Fibroblast of skin of left biceps (primary cell): ENCODE results near the gene LINC01488.

ENCODE experiments used
- DNase-seq, 2 experiments: peaks; one replicate each; pipeline ENCODE4 v3.0.0-alpha.2; 2013; ENCODE audit warnings: low read depth in 2 of 2

LINC01488 gene

DNA sequence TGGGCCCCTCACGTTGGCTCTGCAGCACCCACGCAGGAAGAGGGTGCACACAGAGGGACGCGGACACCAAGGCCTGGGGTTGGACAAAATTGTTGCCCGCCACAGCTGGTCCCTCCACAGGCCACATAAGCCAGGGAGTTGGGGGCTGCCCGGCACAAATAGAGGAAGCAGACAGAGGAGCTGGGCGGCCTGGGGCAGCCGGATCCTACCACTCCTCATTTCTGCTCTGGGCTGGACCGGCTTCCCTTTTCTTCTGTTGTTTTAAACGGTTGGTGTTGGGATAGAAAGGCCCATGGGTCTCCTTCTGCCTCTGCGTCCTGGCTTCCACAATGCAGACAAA, 36.4 kb upstream of the LINC01488 start:
- DNase-seq: no peak

DNA sequence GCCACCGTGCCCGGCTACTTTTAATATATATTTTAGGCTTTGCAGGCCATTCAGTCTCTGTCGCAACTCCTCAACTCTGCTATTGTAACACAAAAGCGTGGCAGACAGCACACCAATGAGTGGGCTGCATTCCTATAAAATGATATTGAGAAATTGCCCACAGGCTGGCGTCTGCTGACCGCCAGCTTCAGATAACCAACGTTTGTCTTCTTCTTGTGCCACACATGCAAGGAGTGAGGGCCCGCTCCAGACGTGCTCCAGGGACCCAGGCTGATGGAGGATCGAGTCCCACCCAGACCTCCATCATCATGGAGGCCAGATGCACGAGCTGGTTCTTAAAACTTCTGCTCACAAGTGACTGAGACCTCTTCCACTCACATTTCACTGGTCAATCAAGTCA, 35.4 kb upstream of the LINC01488 start:
- no peak for DNase-seq

DNA sequence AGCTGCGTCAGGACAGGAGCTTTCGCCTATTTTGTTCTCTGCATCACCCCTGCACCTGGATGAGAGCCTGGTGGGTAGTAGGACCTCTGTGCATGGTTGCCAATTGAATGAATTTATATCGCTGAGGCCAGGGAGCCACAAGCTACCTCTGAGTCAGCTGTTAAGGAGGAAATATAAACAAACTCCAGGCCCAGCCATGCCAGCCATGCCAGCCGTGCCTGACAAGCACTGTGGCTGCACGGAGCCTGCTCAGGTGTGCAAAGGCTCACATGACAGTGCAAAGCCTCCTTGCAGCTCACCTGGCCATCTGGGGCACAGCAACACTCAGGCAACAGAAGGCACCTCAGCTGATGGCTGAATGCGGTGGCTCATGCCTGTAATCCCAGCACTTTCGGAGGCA, 33.7 kb upstream of the LINC01488 start:
- no peak for DNase-seq

DNA sequence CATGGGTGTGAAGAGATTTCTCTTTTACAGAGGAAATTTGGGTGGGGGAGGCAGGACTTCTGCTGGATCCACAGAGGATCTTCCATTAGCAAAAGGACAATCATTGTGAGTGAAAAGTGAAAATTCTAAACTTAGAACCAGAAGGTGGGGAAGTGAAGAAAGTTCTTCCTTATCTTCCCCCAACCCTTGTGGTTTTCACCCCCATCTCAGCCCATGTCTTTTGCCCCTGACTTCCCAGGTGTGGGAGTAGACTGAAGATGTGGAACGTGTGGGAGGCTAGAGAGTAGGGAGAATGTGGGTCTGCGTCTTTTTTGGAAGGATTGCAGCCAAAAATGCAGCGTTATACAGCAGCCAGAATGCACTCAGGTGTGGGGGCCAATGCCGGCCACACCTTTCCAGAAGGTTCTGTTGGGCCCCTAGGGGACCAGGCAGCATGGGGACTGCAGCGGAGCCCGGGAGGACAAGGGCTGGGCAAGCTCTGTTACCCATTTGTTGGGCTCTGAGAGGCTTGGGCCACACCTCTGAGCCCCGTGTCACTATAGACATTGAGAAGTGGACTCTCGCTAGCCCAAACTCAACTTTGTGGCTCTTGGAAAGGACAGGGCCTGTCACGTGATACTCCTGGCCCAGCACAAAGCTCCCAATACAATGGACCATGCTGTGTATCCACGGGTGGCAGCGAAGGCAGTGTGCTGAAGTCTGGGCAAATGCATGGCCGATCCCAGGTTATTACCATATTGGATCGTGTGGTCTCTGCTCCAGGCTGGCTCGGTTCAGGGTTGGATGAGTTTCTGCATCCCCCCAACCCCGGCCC, 32.8 kb upstream of the LINC01488 start:
- no peak for DNase-seq

DNA sequence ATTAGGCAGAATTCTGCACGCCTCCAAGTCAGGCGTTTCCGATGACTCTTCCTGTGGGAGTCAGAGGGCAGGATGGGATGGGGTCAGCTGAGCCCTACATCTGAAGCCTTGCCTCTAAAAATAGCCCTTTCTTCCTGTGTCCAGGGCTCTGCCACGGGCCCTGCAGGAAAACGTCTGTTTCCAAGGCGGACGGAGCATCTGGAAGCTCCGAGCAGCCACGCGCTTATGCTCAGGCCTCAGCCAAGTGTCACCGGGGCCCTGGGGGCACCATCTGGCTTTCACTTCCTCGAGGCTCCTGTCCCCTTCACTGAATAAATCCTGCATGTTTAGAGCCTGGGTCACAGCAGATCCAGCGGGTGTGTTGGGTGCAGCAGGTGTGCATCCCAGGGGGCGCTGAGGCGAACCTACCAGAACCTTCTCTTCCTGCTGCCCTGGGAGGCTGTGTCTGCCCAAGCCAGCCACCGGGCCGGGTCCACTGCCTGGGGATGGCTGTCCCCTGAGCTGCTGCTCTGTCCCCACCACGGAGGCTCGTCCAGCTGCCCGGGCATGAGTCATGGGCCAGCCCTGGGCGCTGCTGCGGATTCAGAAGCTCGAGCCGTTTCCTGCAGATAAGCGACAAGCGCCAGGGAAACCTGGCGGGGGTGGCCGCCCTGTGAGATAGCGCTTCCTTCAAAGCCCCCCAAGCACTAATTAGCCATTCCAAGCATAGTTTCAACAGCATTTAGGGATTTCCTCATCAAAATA, 32.0 kb upstream of the LINC01488 start:
- no peak for DNase-seq

DNA sequence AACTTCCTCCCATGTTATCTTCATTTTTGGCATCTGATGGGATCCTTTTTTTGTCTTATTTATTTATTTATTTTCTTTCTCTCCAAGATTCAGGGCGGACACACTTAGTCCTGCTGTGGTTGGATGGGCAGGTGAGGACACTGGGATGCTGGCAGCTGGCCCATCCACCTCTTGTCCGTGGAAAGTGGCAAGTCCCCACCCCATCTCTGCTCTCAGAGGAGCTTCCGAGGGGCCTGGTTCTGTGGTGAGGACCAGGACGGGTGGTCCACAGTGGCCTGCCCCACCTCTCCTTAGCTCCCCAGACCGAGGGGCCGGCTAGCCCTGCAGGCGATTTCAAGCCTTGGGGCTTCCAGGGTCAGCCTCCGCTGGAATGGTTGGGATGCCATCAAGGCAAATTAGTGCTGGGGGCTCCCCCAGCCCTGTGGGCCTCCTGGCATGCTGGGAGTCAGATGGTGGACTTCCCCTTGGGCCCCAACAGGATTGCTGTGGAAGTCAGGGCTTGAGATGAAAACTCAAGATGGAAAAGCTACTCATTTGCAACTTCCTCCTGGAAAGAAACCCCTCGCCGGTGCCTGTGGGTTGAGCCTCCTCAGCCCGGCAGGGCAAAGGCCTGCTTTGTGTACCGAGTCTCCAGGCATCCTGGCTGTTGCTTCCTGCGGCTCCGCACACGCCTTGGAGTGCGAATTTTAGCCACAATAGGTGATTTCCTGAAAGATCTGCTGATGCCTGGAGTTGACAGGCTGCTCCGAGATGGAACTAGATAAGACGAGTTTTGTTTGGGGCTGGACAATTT, 31.2 kb upstream of the LINC01488 start:
- DNase-seq: no peak

DNA sequence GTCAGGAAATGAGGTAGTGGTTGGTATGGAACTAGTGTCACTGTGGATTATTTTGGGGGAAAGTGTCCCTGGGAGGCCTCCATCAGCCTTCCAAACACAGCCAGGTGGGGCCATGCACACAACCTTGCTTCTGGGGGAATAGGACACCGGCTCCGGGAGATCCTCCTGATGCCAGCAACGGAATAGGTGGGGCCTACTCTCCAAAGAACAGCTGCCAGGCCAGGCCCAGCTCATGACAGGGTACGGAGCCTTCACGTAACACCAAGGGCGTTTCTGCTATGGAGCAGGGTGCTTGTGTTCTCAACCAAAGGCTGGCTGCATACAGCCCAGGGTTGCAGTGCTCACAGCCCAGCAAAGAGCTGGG, 30.6 kb upstream of the LINC01488 start:
- DNase-seq: no peak

DNA sequence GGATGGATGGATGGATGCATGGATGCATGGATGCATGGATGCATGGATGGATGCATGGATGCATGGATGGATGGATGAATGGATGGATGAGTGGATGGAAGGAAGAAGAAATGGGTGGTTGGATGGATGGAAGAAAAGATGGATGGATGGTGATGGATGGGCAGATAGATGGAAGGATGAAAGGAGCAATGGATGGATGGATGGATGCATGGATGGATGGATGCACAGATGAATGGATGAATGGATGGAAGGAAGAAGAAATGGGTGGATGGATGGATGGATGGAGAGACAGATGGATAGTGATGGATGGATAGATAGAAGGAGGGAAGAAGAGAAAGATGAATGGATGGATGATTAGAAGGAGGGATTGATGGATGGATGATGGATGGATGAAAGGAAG, 30.2 kb upstream of the LINC01488 start:
- no peak for DNase-seq

DNA sequence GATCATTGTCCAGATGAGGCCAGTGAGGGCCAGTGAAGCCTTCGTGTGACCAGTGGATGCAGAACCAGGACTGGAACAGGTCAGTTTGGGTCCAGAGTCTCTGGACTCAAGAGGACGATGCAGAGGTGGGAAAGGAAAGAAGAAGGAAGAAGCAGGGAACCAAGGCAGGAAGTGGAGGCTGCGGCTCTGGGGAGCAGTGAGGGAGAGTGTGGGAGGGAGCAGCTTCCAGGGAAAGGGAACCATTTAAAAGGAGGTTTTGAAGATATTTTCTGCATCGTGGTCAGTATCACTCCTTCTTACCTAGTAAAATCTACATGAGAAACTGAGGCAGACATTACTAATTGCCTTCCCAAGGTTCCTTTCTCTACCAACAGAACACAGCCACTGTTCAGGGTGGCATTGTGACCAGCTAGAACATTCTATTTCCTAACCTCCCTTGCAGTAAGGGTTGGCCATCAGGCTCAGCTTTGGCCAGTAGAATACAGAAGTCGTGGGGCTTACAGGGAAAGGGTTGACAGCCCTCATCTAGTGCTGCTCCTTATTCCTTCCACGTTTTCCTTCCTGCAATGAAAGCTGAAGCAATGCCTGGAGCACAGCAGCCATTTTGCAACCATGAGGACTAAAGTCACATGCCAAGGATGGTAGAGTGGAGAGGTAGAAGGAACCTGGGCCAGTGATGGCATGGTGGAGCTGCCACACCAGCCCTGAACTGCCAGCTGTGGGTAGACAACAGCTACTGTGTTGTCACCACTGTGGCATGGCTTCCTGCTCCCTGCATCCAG, 29.1 kb upstream of the LINC01488 start:
- no peak for DNase-seq

DNA sequence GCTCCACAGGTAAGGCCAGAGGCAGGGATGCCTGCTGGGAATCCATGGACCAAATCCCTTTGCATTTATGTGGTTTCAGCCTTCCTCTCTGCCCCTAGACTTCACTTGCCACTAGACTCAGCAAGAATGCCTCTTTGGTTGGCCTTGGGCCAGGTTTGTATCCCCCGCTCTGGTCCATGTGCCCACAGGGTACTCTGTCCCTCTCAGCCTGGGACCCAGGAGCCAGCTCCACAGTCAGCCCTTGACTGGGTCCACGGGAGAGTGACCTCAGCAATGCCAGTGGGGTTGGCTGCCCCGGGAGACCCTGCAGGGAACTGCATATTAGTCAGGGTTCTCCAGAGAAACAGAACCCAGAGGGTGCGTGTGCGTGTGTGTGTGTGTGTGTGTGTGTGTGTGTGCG, 28.3 kb upstream of the LINC01488 start:
- DNase-seq: no peak

DNA sequence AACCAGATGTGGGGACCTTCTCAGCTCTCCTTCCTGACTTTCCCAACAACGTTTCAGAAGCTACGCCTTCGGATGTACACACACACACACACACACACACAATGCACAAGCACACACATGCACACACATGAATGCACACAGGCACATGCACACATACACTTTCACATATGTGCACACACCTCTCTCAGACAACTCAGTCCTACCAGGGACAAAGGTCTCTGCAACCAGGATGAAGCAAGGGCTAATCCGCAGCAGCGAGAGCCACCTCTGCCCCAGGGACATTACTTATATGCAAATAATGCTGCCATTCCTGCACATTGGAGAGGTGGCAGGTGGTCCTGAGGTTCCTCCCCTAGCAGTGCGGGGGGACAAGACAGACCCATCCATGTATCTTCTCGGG, 27.4 kb upstream of the LINC01488 start:
- DNase-seq: no peak

DNA sequence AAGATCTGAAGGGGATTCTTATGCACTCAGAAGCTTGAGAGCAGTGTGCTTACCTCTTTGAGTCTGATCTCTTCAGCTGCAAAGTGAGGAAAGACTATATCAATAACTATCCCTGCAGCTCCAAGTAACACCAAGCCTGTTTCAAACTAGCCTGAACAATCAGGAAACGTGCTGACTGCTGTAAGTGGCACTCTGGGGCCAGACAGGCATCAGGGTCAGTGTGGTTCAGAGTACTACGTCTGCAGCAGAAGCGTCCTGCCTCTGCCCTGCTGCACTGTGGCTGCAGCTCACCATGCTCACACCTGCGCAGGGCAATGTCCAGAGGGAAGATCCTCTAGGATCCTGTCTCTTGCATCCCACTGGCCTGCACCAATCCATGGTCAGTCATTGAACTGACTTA, 25.5 kb upstream of the LINC01488 start:
- DNase-seq: no peak

DNA sequence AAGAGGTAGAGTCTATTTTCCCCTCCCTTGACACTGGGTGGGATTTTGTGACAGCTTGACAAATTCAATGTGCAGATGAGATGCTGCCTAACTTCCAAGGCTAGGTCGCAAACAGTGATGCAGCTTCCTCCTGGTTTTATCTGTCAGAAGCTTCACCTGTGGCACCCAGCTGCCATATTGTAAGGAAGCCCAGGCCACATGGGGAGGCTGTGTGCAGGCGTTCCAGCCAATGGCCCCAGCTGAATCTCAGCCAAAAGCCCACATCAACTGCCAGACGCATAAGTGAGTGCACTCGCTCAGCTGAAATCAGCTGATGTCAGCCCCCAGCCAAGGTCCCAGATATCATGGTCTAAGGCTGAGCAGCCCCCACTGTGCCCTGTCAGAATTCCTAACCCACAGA, 24.8 kb upstream of the LINC01488 start:
- DNase-seq: no peak

DNA sequence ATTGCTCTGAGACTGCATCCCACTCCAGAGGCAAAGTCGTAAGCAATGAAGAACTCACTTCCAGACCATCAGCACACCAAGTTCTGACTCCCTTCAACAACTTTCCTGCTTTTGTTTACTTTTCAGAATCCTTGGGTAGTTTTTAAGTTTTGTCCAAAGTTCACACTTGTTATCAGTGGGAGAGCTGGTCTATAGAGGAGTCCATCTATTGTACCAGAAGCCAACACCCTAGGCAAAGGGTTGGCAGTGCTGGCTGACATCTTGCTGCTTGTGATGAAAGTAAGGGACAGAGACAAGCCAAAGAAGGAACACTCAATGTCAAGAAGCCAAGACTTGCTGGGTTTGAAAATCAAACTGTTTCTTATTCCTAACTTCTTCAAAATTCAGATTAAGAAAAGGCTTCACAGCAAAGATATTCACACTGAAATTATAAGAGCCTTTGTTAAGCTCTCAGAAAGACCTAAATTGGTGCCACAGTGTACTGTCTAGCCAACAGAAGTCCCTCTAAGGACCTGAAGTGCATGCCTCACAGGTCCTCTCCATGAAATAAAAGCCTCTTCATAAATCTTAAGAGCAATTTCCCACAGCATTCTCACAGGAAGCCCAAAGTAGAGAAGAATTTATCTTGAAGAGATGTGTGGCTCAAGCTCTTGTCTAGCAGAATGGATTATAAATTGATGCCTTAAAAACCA, 21.5 kb upstream of the LINC01488 start:
- DNase-seq: no peak

DNA sequence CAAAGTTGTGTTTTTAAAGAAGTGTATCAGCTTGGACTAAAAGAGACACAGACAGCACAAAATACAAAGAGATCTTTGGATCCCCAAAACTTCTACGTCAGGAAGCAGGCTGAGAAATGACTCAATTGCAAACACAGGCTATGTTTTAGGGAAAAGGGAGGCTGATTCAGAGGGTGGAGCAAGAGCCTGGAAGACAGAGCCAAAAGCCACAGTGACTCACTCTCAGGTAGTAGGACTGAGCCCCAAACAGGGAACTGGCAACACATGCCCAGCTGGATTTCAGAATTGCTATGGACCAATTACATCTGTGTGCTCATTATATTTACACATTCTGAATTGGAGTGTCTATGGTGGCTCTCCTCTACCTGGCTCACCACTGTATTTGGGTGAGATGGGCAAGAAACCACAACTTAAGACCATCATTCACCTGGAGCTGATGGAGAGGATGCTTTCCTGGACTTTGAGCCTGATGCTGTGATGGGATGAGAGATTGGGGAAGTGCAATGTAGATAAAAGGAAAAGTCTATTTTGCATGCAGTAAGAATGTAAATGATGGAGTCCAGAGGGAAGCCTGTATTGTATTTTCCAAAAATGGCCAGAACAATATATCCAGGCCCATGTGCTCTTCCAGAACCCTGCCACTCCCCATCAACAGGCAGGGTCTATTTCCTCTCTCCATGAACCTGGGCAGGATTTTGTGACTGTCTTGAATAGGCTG, 20.8 kb upstream of the LINC01488 start:
- DNase-seq: peak in 1 of 2 experiments; percentile 26

DNA sequence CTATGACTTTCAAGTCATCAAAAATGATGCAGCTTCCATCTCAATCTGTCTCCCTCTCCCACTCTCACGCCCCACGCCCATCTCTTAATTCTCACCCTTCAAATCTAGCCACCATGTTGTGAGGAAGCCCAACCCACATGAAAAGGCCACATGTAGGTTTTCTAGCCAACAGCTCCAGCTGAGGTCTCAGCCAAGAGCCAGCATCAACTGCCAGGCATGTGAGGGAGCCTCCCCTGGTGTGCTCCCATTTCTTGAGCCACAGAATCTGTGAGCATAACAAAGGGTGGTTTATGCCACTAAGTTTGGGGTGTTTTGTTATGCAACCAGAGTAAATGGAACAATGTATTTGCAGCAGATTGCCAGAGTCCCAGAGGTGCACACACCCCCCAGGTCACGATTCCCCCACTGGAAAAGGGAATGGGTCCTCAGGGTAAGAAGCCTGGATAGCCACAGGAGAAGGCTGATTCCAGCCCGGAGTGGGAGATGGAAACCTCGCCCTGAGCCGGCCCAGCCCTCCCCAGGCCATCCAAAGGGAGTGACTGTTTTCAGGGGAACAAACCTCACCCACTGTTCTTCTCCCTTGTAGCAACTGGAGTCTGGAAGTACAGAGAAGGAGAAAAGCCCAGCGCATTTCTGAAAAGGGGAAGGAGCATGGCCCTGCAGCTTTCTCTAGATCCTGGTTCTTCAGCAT, 20.0 kb upstream of the LINC01488 start:
- no peak for DNase-seq

DNA sequence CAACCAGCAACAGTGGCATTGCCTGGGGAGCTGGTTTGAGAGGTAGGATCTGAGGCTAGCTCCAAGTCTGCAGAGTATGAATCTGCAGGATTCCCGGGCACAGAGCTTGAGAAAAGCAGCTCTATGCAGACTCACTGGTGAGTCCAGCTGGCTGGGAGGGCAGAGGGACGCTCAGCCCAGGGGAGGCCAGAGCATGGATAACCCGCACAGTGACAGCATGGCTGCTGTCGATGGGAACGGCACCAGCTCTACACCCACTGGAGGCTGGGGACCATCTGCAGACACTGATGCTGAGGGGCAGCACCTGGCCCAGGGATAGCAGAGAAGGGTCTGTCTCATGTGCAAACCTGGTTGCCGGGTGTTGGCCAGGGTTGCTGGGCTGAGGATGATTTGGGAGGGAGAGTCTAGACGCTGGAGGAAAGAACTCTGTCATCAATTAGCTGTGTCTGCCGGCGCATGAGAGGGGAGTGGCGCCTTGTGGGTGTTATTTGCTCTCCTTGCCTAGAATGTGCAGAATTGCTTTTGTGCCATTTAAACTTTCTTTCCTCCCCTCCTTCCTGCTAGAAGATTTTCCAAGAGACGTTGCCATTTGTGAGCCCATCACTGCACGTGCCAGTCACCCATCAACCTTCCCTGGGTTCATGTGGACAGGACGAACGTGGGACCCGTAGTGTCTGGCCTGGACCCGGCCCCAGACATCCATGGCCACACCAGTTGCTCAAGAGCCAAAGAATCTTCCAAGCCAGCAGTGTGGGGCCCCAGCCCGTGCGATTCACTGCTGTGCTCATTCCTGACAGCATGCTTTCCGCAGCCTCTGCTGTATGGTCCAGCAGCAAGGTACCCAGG, 19.1 kb upstream of the LINC01488 start:
- DNase-seq: peak in 1 of 2 experiments; percentile 1

DNA sequence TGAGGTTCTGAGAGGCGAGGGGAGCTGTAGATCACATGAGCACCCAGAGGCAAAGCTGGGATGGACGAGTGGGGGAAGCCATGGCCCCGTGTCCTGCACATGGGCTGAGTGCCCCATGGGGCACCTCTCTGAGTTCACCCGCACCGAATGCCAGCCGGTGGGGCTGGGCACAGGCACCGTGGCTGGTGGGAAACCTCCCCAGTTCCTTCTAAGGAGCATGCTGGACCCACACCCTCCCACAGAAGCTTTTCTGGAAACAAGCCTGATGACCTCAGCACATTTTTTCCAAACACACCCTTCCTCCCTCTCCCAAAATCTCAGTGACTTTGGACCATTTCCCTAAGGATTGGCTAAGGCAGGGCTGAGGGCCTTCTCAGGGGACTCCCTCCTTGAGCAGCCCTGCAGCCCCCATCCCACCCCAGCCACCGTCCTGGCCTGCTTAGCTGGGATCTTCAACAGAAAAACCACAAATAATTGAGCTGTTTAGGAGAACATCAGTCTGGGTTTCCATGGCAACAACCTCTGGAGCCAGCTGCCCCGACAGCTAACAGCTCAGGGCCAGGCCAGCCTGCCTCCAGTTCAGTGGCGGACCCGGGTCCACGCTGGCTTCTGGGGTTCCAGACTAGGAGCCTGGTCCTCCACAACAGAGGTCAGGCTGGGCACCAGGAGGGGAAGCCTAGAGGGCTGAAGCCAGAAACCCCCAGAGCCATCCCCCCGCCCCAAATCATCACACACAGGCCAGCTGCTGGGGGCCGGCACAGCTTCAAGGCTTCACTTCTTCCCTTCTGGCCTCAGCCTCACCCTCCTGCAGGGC, 18.1 kb upstream of the LINC01488 start:
- DNase-seq: peak in 1 of 2 experiments; percentile 33
